Spinal cord (tissue), 10 donors: ENCODE measurements around the gene MICAL2. TPM values are rescaled to one million over a fixed set of nuclear protein-coding genes. Genes with fewer than 3 reads are reported as not detected.
A peak's percentile ranks its signal among the peaks of the same experiment; 100 is the strongest.

ENCODE experiments used
- DNase-seq, 6 donors: peaks; one replicate each; pipeline versions ENCODE4 v3.0.0 to v3.0.0-alpha.2; 2013 to 2015; ENCODE audit warnings: low spot score in 6 of 6, low read depth in 4 of 6
- H3K27ac ChIP-seq: one replicate; pipeline ENCODE4 v1.5.1; 2013; ENCODE audit warnings: low read depth, low read length, control low read depth
- H3K27me3 ChIP-seq: one replicate; pipeline ENCODE4 v1.6.1; 2013; ENCODE audit warnings: low read length; ENCODE audit not compliant: control insufficient read depth, insufficient read depth
- H3K36me3 ChIP-seq: one replicate; pipeline ENCODE4 v1.6.1; 2013; ENCODE audit warnings: low read length; ENCODE audit not compliant: control insufficient read depth, insufficient read depth
- H3K4me1 ChIP-seq: one replicate; pipeline ENCODE4 v1.6.1; 2013; ENCODE audit warnings: low read length; ENCODE audit not compliant: control insufficient read depth, insufficient read depth
- H3K4me3 ChIP-seq: one replicate; pipeline ENCODE4 v1.5.1; 2013; ENCODE audit warnings: low read depth, low read length, control low read depth
- H3K9me3 ChIP-seq: one replicate; pipeline ENCODE4 v1.6.1; 2013; ENCODE audit warnings: low read length; ENCODE audit not compliant: control insufficient read depth, insufficient read depth
- WGBS: methylation state at CpG from one replicate; pipeline ENCODE4 v1.1.5; 2013; ENCODE audit warnings: missing lambda C conversion rate; ENCODE audit not compliant: insufficient coverage; 5-methylcytosine and 5-hydroxymethylcytosine counted together
- polyA plus RNA-seq, 2 donors: library from polyadenylated mRNA; unstranded; fragments of 120-200 nt; gene quantifications; one replicate each; pipeline ENCODE4 v1.2.1, GENCODE V29; 2013; ENCODE audit not compliant: insufficient read length in 2 of 2
- total RNA-seq, 2 donors: library from RNA; depleted of rRNA in 1 of 2; stranded (reverse); fragments of 120-200 nt in 1 of 2; fragments of >200 nt in 1 of 2; gene quantifications; one replicate each; pipeline versions ENCODE4 v1.2.3 to v1.2.4, GENCODE V29; 2013 to 2014
- donor health status: healthy.

The MICAL2 gene
- total and polyA plus RNA-seq, 4 donors, result 15.8 to 57.0 (median 23.2) TPM

DNA sequence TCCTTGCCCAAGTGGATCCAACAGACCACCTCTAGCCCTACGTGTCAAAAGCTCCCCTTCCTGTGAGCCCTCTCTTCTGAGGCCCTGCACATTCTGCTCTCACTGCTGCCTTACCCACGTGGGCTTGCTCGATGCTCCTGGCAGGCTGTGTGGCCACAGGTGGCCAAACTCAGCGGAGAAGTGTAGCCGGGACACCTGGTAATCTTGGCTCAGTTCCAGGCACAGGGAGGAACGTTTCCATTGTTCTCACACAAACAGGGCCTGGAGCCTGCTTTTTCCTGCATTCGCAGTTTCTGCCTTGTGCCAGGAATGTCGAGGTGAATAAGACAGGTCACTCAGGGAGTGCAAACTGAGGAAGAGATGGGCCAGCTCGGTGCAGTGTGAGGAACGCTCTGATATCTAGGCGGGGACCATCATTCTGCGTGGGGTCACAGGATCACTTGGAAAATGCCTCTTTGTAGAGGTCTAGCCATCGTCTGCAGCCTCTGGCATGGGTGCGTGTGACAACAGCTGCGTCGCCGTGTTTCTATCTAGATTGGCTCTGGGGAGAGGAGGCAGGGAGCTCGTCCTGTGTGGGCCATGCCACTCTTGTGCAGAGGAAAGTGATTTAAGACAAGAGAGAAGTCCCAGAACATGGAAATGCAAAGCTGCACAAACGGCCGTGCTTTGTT is 139.3 kb downstream of the MICAL2 start:
- WGBS, result 59% methylated on average over 20 of the region's 20 CpGs
- H3K4me1 ChIP-seq, result peaks cover 45% of the 10 kb centered on the region
- H3K27ac ChIP-seq, result no peak overlapping the region

DNA sequence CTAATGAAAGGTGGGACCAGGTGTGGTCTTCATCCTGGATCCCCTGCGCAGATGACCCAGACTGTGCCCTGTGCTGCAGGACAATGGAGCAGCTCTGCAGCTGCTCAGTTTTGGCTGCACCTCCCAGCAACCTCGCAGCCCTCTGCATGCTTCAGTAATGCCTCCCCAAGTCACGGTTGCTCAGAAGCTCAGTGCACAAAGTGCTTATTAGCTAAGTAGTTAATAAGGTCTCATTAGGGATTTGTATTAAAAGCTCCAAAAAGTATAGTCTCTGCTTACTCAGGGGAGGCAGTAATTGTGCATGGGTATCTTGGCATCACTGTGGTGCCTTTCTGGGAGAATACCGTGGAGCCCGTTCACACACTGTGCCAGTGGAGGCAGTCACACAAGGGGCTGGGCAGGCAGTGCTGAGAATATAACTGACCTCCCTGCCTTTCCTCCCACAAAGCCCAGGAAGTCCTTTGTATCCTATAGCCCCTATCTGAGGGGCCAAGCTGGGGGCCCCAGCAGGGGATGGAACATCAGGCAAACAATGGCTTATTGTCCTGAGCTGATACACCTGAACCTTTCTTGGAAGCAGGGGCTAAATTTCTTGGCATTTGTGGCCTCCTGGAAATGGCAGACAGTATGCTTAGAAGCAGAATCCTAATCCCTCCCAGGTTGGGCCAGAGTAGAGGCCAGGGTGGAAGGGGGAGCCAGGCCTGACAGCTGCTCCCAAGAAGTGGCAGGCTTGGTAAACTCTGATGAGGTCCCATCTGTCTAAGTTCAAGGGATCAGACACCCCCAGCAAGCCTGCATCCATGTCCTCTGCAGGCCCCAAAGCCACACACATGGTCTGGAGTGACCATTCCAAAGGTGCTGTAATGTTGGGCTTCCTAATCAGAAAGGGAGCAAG is 141.5 kb downstream of the MICAL2 start:
- peaks cover 6% of the 10 kb centered on the region for H3K36me3 ChIP-seq
- 17% methylated on average over 3 of the region's 5 CpGs for WGBS
- no peaks in the 10 kb centered on the region for H3K27me3 ChIP-seq
- no peak overlapping the region for H3K27ac ChIP-seq
- no peaks in the 10 kb centered on the region for H3K9me3 ChIP-seq
- peaks cover 30% of the 10 kb centered on the region for H3K4me1 ChIP-seq
- DNase-seq, result peak in 2 of 6 donors; percentile 24 to 43
- H3K4me3 ChIP-seq, result no peak overlapping the region

More for the DNA sequence above, 139.3 kb downstream of the MICAL2 start:
- Histone ChIP-seq H3K27me3 (peaks cover 2% of the 10 kb centered on the region), H3K9me3 (no peaks in the 10 kb centered on the region), H3K36me3 (peaks cover 3% of the 10 kb centered on the region), H3K4me3 (no peak overlapping the region)
- DNase-seq, result peak in 2 of 6 donors; percentile 69 to 76

DNA sequence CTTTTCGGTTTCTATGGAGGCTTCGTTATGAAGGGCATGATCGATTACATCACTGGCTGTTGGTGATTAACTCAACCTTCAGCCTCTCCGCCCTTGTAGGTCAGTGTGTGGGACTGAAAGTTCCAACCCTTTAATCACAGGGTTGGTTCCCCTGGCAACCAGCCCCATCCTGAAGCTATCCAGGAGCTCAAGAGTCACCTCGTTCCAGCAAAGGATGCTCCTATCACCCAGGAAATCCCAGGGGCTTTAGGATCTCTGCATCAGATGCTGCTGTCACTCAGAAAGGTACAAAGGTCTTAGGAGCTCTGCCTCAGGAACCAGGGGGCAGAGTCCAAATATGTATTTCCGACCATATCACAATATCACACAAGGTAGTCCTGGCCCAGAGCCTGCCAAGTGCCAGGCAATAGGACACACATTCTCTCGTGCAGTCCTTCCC is 143.5 kb downstream of the MICAL2 start:
- WGBS, result 90% methylated on average over 3 of the region's 7 CpGs
- no peak for DNase-seq
- no peak overlapping the region for H3K27ac ChIP-seq
- peaks cover 25% of the 10 kb centered on the region for H3K4me1 ChIP-seq
- H3K9me3 ChIP-seq, result no peaks in the 10 kb centered on the region
- no peaks in the 10 kb centered on the region for H3K27me3 ChIP-seq
- H3K4me3 ChIP-seq, result no peak overlapping the region
- peaks cover 6% of the 10 kb centered on the region for H3K36me3 ChIP-seq

DNA sequence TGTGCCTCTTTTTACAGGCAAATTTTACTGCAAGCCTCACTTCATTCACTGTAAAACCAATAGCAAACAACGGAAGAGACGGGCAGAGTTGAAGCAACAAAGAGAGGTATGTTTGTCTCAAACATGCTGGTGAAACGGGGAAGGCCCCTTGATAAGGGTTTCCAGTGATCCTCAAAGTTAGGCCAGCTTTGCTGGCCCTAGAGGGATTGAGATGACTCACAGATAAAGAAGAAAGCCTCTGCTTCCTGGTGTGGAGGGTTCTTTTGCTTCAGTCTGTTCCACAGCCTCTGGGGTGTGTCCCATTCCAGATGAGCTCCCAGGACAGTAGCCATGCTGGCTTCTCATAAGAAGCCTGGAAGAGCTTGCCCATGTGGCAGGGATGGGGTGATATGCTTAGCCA is 148.1 kb downstream of the MICAL2 start:
- WGBS, result 64% methylated on average over 1 of the region's 3 CpGs
- Histone ChIP-seq H3K9me3 (no peaks in the 10 kb centered on the region), H3K27ac (no peak overlapping the region), H3K27me3 (no peaks in the 10 kb centered on the region), H3K4me3 (no peak overlapping the region), H3K36me3 (peaks cover 7% of the 10 kb centered on the region), H3K4me1 (peaks cover 5% of the 10 kb centered on the region)
- no peak for DNase-seq

DNA sequence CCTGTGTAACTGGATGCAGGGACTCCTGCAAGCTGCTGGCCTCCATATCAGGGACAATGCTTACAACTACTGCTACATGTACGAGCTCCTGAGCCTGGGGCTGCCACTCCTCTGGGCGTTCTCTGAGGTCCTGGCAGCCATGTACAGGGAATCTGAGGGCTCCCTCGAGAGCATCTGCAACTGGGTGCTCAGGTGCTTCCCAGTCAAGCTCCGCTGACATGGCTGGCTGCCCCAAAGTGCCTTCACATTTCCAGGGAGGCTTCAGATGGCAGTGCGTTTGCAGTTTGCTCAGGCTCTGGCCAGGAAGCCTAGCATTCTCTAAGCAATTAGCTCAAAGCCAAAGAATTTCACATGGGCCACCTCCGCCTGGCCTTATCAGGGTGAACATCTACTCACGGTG is 149.6 kb downstream of the MICAL2 start:
- Histone ChIP-seq H3K27ac (no peak overlapping the region), H3K9me3 (no peaks in the 10 kb centered on the region), H3K36me3 (peaks cover 7% of the 10 kb centered on the region), H3K27me3 (no peaks in the 10 kb centered on the region), H3K4me3 (no peak overlapping the region), H3K4me1 (peaks cover 5% of the 10 kb centered on the region)
- DNase-seq, result no peak
- WGBS, result 82% methylated on average over 5 of the region's 7 CpGs

DNA sequence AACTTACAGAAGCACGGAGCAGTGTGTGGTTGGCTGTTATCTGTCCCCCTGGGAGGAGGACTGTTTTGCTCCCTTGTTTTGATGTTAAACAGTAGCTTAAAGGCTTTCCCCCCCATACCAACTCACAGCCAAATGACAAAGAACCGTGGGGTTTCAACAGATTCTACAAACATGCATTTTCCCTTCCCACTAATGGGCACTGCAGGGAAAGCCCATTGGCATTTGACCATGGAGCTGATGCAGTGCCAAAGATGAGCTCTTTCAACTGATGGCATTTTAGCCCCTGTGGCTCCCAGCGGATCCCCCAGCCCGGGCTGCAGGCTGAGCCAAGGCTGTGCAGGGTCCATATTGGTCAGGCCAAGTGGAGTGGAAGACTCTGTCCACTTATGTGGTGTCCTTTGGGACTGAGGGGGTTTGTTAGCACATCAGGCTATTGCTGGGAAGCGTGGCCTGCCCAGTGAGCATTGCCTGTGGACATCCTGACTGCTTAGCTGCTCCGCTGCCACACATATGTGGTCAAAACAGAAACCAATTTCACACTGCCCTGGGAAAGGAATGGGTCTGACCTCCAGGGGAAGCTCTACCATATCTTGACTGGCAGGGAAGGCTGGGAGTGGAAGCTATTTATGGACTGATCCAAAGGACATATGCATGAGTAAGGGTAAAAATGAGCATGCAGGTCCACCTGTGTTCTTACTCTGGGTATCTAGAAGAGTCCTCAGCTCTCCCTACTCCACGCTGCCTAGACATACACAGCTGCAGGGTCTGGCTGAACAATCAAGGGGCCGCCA is 150.5 kb downstream of the MICAL2 start:
- Histone ChIP-seq H3K27ac (no peak overlapping the region), H3K4me1 (peaks cover 5% of the 10 kb centered on the region), H3K27me3 (no peaks in the 10 kb centered on the region), H3K4me3 (no peak overlapping the region), H3K9me3 (no peaks in the 10 kb centered on the region), H3K36me3 (peaks cover 7% of the 10 kb centered on the region)
- 66% methylated on average over 5 of the region's 8 CpGs for WGBS
- no peak for DNase-seq

DNA sequence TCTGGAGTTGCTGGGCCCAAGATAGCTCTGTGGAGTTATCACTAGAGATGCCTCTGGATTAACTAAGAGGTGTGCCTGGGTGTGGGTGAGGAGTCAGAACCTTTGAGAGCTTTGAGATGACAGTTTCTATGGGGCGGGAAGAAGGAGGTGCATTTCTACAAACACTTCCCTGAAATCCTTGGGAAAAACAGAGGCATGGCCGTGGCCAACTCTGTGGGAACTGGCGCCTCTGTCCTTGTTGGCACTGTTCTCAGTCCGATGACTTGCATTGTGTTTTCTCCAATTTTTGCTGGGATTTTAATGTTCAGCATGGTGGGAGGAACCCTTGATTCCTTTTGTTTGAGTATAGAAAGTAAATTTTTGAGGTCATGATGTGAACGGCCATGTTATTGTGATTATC is 151.2 kb downstream of the MICAL2 start:
- no peak for DNase-seq
- Histone ChIP-seq H3K27ac (no peak overlapping the region), H3K4me3 (no peak overlapping the region), H3K36me3 (peaks cover 7% of the 10 kb centered on the region), H3K27me3 (no peaks in the 10 kb centered on the region), H3K9me3 (no peaks in the 10 kb centered on the region), H3K4me1 (peaks cover 5% of the 10 kb centered on the region)
- 93% methylated on average over 5 of the region's 5 CpGs for WGBS

DNA sequence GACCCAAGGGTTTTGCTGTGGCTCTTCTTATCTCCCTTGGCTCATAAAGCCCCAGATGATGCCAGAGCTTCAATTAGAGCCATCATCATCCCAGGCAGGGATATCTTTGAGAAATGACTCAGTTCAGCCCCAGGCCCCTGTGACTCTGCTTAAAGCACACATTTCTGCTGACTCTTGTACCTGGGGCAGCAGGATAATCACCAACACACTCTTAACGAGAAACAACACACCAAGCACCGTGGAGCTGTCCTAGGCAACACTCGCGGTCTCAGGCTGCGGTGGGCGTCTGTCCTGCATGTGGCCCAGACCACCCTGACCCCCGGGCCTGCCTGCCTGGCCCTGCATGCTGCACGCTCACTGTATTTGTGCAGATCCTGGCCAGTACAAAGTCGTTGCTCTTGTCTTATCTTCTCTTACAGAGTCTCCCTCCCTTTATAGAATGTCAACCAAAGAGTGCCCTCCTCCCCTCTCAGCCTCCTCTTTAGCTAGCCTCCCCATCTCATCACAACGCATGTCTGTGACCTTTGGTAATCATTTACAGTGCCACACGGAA is 152.8 kb downstream of the MICAL2 start:
- WGBS, result 68% methylated on average over 10 of the region's 11 CpGs
- no peaks in the 10 kb centered on the region for H3K9me3 ChIP-seq
- peaks cover 4% of the 10 kb centered on the region for H3K36me3 ChIP-seq
- H3K27me3 ChIP-seq, result no peaks in the 10 kb centered on the region
- no peak overlapping the region for H3K27ac ChIP-seq
- DNase-seq, result no peak
- no peak overlapping the region for H3K4me3 ChIP-seq
- H3K4me1 ChIP-seq, result peaks cover 1% of the 10 kb centered on the region

DNA sequence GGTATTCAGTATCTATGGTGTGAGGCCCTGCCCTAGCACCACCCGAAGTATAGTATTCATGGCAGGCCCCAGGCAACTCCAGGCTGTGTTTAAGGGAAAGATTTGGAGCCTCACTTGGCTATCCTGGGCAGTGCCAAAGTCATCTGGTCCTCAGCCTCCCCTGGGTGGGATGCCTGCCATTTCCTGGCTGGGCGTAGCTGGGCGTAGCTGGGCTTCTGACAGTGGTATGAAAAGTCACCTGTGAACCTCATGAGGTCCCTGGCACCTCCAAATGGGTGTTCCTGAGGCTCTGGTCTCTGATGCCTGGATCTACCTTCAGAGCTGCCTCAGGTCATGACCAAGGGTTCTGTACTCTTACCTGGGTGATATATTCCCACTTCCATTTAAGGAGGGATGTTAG is 154.0 kb downstream of the MICAL2 start:
- DNase-seq, result no peak
- Histone ChIP-seq H3K4me3 (no peak overlapping the region), H3K36me3 (peaks cover 4% of the 10 kb centered on the region), H3K4me1 (peaks cover 11% of the 10 kb centered on the region), H3K27ac (no peak overlapping the region), H3K9me3 (no peaks in the 10 kb centered on the region), H3K27me3 (no peaks in the 10 kb centered on the region)
- 53% methylated on average over 3 of the region's 3 CpGs for whole genome bisulfite sequencing
